NCI-H82 treated with DMSO at 0.1 percent for 48 hours (cell line): ENCODE results near the gene ADORA1.

Experiments used
- DNase-seq: peaks from one replicate; lab custom pipeline; 2025; ENCODE audit not compliant: unreplicated experiment; lab: John Stamatoyannopoulos, UW

Gene ADORA1

DNA sequence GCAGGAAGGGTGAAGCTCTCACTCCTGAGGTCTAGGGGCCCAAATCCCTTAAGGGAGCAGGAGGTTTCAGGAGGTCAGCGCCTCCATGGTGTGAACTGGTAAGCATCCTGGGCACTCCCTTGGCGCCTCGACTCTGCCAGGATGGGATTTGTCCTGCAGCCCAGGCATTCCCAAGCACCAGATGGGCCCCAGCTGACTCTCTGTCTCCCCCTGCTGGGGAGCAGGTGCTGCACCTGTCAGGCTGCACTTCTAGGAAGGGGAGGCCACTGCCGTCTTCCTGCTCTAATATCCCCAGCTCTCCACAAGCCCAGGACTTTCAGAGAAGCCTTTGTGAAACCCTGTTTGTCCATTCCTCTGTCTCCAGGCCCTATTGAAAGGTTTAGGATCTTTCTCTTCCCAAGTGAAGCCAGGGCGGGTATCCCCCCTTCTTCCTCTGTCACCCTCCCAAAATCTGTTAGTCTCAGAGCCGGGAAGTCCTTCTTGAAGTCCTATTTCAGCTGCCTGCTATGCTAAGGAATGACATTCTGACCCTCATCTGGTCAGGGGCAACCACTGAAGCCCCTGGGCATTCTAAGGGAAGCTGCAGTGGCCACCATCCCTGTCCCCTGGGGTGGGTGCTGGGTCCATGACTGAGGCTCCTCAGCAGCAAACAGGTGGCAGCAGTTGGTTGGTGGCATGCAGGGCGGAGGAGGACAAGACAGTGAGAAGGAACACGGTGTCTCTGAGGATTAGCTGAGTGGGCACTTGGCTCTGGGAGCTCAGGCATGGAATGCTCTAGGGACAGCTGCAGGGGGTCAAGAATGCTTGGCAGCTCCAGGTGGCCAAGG, 44.9 kb downstream of the ADORA1 start:
- peak; percentile 70 for DNase-seq

GRCh38 chr1:203173011-203173555, 45.6 kb downstream of the ADORA1 start:
- DNase-seq = no peak

DNA sequence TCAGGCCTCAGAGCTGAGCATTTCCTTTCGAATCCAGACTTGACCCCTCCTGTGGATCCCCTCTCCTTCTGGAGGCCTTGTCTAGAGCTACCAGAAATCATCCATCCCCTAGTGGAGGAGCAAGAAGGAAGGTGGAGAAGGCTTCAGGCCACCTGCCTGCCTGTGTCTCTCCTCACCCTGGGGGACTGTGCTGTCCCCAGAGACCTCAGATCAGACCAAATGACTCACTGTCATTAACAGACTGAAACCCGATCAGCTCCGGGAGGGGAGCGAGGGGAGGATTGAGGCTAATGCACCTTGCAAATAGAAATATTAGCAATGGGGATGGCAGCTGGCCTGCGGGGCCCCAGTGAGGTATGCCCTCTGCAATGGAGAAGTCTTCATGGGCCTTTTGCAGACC, 46.0 kb downstream of the ADORA1 start:
- peak; percentile 98 for DNase-seq

- no peak for DNase-seq
Measured at GRCh38 chr1:203174324-203174985, 46.9 kb downstream of the ADORA1 start.

- DNase-seq = no peak
Measured at GRCh38 chr1:203175237-203175826, 47.8 kb downstream of the ADORA1 start, which contains the start of gene MYBPH. Gene MYBPH, minus strand, starts transcription at chr1:203175826. Its CDS starts 71 bp downstream, at chr1:203175755.

DNA sequence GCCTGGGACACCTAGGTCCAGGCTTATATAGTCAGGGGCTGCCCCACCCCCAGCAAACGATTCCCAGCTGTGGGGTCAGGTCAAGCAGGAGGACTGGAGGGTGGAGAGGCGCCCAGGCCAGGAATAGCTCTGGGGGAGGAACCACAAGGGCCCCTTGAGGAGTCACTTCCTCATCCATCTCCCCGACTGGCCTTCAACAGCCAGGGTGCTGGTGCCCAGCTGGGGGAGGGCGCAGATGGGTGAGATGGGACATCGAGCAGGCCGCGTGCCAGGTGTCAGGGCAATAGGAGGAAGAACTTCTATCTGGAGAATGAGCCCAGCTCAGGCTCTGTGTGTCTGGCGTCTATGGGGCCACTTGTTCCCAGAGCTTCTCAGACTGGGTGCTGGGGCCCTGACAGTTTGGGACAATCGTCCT, 48.3 kb downstream of the ADORA1 start:
- DNase-seq = no peak

GRCh38 chr1:203176273-203177035, 48.9 kb downstream of the ADORA1 start:
- DNase-seq = no peak

- no peak for DNase-seq
Measured at GRCh38 chr1:203177036-203177405, 49.5 kb downstream of the ADORA1 start.

GRCh38 chr1:203177470-203178039, 50.0 kb downstream of the ADORA1 start:
- DNase-seq = peak; percentile 84

DNA sequence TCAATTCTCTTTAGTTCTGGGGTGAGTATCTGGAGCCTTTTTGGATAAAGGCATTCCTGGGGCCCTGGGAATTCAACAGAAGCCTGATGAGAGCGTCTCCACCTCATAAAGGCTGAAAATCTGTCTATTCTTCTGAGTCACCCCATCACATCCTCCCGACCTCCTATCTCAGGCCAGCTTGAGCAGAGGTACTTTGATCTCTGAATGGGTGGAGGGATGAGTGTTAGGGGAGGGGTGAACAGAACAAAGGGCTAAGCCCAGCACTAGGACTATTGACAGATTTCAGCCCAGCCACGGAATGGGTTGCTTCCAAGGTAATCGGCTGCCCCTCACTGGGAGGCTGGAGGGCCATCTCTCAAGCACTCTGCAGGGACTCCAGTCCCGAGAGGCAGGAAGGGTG, 50.6 kb downstream of the ADORA1 start:
- peak; percentile 85 for DNase-seq

DNA sequence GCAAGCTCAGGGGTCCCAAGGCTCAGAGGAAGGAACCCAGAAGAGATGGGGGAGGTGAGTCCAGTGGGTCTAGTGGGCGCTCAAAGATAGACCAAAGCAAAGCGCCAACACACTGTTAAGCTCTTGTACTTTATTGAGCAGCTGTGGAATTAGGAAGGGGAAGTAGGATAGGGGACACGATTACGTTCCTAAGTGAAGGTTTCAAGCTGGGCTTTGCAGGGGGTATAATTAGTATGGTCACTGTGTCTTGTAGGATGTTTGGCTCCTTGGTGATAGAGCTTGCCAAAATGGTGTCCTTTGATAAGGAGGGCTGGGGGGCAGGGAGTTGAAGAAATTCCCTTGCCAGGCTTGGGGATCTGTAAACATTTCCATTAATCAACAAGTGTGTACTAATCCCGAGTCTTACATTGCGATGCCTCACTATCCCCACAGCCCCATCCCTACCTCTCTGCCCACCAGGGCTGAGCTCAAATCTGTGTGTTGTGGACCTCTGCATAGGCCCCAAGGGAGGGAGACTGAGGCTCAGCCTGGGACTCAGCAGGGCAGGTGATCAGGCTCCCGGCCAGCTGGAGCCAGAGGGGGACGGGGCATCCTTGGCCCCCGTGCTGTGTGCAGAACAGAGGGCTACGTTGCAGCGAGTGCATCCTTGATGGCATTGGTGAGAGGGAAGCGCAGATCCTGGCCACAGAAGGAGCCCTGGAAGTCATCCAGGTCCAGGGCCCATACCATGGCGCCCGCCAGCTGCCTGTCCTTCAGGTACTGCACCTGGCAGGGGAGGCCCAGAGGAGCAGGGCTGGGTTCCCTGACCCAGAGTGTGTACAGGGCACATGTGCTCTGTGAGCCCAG, 51.5 kb downstream of the ADORA1 start:
- peak; percentile 16 for DNase-seq

GRCh38 chr1:203179667-203180005, 52.1 kb downstream of the ADORA1 start:
- no peak for DNase-seq

GRCh38 chr1:203180611-203181330, 53.2 kb downstream of the ADORA1 start:
- DNase-seq = no peak

DNA sequence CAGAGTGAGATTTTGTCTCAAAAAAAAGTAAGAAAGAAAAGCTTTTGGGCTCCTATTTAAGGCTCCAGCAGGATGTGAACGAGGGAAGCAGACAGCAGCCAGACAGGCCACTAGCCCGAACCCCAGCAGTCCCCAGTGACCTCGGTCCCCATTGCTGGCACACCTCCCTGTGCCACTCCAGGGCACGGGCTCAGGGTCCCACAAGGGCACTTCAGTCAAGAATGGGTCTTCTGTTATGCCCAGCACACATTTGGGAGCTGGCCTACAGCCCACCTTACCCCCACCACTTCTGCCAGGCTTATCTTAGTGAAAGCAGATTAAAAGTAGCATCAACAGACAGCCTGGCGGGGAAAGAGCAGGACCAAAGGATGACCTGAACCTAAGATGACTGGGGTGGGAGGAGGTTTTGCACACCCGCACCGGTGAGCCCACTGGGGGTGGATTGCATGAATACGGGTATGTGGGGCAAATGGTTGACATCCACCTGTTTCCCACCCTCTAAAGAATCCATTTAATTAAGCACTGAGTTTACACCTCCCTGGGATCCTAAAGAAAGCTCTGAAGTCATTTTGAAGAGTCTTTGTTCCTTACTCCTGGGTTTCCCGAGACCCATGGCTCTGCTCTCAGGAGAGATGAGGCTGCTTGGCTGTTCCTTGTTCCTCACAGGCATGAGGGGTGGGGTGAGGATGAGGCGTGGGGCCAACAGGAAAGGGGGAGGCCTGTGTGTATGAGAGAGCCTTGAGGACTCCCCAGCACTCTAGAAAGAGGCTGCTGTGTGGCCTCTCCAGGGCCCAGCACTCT, 54.3 kb downstream of the ADORA1 start:
- DNase-seq = peak; percentile 73

DNA sequence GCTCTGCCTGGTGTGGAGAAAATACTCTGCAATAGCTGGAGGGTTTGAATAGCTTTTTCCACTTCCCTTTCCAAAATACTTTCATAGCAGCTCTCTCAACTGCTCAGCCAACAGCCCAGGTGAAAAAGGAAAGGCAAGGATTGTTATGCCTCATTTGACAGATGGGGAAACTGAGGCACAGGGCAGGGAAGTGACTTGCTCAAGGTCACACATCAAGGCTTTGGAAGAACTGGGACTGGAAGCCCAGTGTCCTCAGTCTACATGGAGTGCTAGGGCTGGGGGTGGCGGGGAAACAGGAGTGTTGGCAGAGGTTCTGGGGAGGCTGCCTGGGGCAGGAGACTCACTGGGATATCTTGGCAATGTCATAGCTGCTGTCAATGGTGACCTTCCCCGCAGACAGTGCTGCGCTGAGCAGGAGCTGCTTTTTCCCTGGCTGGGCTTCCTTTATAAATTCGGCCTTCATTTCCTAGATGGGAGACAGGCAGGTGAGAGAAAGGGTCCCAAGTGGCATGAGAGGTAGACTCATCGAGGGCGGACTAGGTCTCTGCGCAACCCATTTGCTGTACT, 54.9 kb downstream of the ADORA1 start:
- DNase-seq = no peak

DNA sequence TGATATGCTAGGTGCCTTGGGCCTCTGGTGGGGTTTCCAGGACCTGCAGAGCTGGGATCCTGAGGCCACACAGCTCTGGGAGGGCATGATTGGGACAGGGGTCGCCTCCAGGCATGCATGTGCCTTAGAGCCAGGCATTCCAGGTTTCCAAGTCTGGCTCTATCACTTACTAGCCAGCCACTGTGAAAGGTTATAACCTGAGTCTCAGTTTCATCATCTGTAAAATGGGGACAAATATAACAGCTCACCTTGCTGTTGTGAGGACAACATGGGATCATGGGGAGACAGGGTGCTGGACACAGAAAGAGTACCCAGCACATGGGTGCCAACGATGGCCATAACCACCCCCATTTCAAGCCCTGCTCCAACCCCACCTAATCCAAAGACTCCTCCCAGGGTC, 56.3 kb downstream of the ADORA1 start:
- DNase-seq = no peak

DNA sequence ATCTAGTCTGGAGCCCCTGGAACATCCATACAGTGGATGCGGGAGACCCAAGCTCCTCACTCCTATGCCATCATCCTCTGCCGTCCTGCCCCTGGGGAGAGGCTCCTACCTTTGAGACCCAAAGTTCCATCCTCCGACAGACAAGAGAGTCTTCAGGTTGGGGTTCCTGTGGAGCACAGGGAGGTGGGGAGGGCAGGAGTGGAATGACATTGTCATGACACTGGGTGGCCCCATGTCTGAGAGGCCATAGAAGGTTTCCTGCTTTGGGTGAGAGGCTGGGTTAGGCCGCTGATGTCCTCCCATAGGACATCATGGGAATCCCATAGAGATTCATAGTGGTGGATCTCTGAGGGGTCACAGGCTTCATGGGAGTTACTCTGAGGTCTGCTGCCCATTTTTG, 56.9 kb downstream of the ADORA1 start:
- no peak for DNase-seq

DNA sequence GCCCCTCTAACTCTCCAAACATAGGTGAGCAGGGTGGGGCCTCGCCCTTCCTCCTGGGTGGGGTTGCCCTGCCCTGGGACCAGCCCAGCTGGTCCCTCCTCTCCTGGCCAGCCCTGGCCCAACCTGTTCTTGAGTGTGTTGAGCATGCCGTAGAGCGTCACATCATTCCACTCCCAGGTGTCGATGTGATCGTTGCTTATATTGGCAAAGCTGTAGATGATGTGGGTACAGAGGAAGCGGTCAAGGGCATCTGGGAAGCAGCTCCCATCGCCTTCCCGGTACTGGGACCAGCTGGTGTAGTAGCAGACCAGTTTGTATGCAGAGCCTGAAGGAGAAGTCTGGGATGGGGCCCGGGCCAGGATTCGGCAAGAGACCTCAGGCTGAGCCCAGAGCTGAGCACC, 57.5 kb downstream of the ADORA1 start:
- DNase-seq = no peak
